H54 (cell line): ENCODE measurements around the gene TMEM208.

Experiments
- DNase-seq: peaks from one replicate; pipeline ENCODE4 v3.0.0; 2011; ENCODE audit warnings: low spot score, mixed read lengths; ENCODE audit not compliant: insufficient read length
- FAIRE-seq: peaks from 3 replicates; lab custom pipeline; 2011; peaks lifted over from hg19 to GRCh38; lab: Jason Lieb, UNC
- POLR2A ChIP-seq: IDR thresholded peaks from 2 replicates; pipeline ENCODE4 v1.6.1; 2011; ENCODE audit warnings: low read depth, mild to moderate bottlenecking, low read length

TMEM208 gene

DNA sequence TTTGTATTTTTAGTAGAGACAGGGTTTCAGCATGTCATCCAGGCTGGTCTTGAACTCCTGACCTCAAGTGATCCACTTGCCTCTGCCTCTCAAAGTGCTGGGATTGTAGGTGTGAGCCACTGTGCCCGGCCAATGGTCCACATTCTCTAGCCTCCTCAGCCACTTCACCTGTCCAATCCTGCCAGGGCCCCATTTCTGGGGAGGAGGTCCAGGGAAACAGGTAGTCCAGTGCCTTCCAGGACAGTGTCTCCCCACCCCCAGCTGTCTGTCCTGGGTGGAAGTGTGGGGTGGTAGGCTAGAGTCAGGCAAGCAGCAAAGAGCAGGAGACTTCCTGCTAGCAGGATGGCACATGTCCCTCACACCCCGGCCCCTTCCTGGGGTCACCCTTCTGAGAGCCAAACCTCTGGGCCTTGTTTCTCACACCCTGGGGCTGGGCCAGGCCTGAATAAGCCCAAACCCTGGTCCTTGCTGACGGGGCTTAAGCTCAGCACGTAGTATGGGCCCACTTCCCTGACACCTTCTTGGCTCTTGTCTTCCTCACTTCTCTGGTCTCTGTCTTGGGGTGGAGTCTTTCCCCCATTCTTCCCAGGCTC lies 15.3 kb downstream of the TMEM208 start:
- FAIRE-seq, result no peak
- no peak for TF ChIP-seq POLR2A
- DNase-seq, result no peak

DNA sequence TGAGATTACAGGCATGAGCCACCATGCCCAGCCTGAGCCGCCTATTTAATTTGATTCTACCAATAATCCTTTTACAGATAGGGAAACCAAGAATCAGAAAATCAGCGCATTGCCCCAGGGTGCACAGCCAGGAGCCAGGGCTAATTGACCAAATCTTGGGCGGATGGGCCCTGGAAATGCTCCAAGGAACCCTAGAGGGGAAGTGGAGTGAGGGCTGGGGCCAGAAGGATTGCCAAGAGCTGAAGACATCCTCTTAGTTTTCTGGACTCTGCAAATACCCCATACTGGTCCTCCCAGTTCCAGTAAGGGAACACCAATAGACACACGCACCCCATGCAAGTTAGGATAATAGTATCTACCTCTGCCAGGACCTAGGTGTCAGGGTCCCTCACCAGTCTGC lies 16.6 kb downstream of the TMEM208 start:
- FAIRE-seq, result no peak

DNA sequence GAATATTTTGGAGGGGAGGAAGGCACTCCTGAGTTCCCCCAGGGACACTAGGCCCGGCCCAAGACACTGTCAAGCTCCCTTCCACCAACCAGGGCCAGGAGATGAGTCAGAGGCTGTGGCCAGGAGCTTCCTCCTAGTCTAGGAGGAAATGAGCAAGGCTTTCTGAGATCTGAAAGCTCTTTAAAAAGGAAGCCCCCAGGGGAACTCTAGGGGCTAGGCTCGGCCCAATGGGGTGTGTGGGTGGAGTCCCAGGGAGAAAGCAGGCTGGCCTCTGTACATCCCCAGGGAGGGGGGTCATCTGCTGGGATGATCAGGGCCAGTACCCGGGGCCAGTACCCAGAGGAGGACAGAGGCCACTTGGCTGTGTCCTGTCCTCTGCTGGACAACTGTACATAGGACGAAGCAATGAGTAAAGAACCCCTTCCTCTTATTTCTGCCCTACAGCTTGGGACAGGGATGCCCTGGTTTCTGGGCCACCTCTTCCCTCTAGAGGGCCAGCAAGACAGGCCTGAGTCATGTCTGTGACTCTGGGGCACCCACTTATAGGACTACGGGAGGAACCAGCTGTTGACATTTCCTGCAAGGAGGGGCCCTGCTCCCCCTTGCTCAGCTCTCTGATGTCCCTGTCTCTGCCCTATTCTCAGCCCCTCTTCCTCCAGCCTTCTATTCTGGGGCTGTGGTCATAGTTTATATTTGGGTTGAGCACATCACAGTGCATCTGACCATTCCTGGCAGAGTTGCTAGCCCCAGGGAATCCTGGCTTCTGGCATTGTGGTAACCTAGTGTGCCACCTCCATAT lies 17.7 kb downstream of the TMEM208 start:
- FAIRE-seq (no peak), DNase-seq (peak; percentile 78)
- TF ChIP-seq POLR2A, result 0 out of 2 replicates have a peak, but pooled peaks have one; percentile 29

More for the DNA sequence above, 16.6 kb downstream of the TMEM208 start:
- no peak for DNase-seq
- no peak for TF ChIP-seq POLR2A

DNA sequence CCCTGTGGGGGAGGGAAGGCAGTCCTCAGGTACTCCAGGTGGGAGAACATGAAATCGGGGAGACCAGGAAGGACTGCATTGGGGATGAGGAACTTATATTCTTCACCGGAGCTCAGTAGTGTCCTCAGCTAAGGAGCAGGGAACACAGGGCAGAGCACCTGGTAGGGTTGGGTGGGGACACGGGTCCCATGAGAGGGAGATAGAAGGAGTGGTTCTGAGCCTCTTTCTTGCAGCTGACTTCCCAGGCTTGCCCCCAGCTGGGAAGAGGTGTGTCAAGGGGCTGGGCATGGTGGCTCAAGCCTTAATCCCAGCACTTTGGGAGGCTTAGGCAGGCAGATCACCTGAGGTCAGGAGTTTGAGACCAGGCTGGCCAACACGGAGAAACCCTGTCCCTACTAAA lies 18.3 kb downstream of the TMEM208 start:
- DNase-seq, result no peak
- no peak for TF ChIP-seq POLR2A
- FAIRE-seq, result no peak

DNA sequence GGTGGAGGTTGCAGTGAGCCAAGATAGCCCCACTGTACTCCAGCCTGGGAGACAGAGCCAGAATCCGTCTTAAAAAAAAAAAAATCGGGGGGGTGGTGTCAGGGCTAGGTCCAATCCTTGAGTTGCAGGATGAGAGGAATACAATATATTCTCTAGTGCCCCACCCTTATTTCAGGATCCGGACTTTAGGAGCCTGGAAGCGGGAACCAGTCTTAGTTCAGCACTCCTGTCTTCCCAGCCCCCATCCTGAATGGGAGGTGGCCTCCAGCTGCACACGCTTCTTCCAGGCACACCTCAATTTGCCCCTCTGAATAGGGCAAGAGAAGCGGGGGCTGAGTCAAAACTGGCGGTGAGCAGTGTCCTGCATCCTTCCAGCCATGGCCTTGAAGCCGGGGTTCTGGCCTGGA lies 18.7 kb downstream of the TMEM208 start:
- DNase-seq (no peak), FAIRE-seq (no peak)
- TF ChIP-seq POLR2A, result no peak

DNA sequence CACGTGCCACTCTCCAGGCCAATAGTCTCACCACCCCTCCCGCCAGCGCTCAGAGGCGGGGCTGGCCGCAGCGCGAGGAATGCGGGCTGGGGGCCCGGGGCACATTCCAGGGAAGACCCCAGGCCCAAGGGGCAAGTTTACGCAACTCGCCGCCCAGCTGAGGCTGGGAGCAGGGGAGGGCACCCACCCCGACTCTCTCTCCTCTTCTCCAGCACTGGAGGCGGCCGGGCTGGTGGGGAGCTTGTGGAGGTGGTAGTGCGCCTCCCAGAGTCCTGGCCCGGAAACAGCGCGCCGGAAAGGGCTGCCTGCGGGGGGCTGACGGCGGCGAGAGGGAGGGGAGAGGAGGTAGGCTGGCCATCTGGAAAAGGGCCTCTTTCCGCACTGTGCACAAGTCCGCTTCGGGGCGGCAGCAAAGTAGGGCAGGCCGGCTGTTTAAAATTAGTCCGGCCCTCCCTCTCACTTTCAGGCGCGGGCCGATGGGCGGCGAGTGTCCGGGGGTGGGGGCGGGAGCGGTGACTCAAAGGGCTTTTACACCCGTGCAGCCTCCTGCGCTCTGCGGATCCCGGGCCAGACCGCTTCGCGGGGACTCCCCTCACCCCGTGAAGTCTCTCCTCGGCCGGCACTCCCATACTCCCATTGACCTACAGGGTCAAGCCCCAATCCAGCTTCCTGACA lies 19.3 kb downstream of the TMEM208 start:
- DNase-seq (no peak), FAIRE-seq (no peak)
- 0 out of 2 replicates have a peak, but pooled peaks have one; percentile 2 for TF ChIP-seq POLR2A

DNA sequence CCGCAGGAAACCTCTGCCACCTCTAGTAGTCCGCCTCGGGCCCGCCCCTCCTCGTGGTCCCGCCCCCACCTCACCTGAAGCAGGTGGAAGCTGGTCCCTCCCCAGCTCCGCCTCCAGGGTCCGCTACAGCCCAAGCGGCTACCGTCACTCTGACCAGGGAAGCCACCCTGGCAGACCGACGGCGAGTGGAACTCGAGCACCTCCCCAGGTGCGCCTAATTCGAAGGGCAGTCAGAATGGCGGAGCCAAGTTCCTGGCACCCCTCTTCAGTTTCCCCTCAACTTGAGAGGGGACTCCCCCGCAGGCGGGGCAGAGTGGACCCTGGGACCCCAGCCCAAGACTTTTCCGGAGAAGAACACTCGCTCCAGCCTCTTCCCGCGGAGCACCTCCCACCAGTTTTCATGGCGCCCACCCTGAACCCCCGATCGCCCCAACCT lies 19.8 kb downstream of the TMEM208 start:
- no peak for TF ChIP-seq POLR2A
- FAIRE-seq (no peak), DNase-seq (no peak)

DNA sequence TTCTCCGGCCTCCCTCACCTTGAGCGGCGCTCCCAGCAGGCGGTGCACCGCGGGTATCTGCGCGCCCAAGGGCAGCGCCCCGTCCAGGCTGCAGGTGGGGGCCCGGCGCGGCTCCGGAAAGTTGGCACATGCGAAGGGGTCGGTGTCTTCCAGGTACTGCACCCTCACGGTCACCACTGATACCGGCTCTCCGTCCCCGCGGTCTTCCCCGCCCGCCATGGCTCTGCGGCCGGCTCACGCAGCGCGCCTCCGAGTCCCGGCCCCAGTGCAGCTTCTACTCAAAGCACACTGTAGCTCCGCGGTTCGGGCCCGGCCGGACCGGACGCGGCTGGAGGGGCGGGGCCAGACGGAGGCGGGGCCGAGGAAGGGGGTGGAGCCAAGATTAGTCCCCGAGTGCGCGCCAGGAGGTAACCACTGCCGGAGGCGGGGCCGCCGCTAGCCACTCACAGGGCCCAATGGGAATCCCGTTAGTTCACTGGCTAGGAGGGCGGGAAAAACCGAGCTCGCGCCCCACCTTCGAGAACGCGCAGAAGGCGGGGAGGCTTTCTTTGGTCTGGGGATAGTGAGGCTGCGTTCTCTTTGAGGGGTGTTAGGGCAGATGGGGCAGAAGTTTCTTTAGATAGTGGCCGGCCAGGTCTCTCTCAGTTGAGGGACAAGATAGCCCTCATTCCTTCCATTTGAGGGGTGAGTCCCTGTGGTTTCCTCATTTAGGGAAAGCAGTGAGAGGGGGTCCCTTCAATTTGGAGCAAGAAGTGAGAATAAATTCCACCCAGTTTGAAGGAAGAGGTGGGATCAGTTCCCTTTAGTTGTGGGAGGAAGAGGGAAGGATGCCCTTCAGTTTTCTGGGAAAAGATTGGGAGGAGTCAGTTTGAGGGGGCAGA lies 20.5 kb downstream of the TMEM208 start, which contains the start of gene FHOD1:
Gene FHOD1, minus strand, starts transcription at position 290 of the 881 bp plus-strand sequence. Its CDS starts 71 bp downstream, at position 219.
- TF ChIP-seq POLR2A, result peak; percentile 68
- DNase-seq (peak; percentile 91), FAIRE-seq (no peak)

DNA sequence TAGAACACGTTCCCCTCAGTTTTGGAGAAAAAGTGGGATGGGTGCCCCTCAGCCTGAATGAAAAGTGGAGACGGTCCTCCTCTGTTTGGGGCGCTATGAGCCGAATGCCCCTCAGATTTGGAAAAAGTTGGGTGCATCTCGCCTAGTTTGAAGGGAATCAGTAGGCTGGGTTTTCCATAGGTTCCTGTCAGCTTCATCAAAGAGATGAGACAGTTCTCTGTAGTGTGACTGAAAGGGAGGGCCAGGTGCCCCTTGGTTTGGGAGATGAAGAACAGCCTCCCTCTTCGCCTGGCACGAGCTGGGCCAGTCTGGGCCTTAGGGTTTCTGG lies 21.1 kb downstream of the TMEM208 start:
- FAIRE-seq (no peak), DNase-seq (no peak)
- no peak for TF ChIP-seq POLR2A

DNA sequence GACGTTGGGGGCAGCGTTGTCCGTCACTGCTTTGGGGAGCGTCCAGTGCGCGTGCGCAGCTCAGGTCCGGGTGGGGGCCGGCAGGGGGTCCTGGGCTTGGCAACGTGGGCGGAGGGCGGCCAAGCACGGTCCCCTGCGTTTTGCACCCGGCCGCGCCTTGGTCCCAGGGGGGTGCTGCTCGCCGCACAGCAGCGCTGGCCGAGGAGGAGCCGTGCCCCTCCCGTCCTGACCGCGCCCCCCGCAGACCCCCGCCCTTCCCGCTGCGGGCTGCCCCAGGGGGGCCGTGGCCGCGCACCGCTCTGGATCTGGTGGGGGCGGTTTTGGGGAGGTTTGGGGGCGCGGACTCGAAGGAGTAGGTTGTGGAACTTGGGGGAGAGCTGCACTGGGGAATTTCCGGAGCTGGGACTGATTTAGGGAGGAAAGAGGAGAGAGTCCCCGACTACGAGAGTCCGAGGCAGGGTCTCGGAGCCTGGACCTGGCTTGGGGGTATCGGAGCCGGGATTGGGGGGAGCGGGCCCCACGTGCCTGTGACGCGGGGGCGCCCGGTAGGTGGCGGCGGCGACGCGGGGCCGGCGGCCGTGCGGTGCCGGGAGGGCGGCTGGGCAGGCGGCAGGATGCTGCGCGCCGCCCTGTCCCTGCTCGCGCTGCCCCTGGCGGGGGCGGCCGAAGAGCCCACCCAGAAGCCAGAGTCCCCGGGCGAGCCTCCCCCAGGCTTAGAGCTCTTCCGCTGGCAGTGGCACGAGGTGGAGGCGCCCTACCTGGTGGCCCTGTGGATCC lies 21.7 kb downstream of the TMEM208 start, which contains the start of gene SLC9A5:
Gene SLC9A5, plus strand, starts transcription at position 579 of the 777 bp plus-strand sequence. Its CDS starts 36 bp downstream, at position 615.
- no peak for FAIRE-seq
- TF ChIP-seq POLR2A, result no peak
- DNase-seq, result no peak

DNA sequence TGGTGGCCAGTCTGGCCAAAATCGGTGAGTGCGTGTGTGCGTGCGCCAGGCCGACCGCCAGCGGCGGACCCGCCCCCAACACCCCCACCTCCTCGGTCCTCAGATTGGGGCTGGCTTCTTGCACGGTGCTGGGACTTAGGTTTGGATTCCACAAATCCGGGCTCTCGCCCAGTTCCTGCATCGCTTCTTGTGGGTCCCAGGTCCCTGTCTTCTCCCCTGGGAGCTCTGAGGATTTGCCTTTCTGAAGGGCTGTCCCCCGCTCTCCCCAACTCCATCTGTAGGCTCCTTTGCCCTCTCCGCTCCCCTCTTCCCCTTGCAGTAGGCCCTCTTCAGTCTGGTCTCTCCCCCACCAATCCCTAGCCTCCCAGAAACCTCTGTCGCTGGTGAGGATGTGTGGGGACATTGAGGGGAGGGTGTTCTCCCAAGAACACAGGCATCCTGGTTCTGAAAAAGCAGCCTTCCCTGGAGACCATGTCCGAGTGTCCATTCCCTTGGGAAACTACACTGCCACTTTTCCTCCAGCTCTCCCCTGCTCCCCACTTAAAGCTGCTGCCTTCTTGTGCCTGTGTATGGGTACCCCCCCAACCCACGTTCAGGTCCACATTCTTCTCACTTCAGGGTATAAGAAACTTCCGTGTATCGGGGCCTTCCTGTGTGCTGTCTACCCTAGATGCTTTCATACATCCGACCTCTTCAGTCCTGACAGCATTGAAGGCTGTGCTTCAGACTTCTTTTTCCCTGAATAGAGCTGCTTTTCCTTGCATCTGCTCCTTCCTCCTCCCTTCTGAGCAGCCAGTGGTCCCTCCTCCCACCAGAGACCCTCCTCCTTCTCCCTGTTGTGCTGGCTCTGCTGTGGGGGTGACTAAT lies 22.5 kb downstream of the TMEM208 start:
- DNase-seq (no peak), FAIRE-seq (no peak)
- no peak for TF ChIP-seq POLR2A

DNA sequence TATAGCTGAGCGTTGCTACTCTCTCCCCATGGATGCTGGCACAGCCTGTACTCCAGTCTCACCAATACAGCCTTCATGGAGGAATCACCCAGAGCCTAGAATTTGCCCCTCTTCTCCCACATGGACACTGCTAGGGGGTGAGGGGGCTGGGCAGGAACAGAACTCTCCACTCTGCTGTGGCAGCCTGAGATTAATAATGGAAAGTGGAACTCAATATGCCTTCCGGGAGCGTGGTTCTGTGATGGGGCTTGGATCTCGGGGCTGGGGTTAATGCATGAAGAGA lies 23.1 kb downstream of the TMEM208 start:
- FAIRE-seq (no peak), DNase-seq (no peak)
- no peak for TF ChIP-seq POLR2A
